ENCODE results near the gene ARHGAP33. TPM values are rescaled to one million over a fixed set of nuclear protein-coding genes. Genes with fewer than 3 reads are reported as not detected.

The ARHGAP33 gene
- polyA plus RNA-seq, 1 of the 3 experiments (the other 2 are of a cell fraction), result 7.8 TPM

GRCh38 chr19:35785339-35785627, 9.9 kb downstream of the ARHGAP33 start (continued):
- TF ChIP-seq, protein P1, sequence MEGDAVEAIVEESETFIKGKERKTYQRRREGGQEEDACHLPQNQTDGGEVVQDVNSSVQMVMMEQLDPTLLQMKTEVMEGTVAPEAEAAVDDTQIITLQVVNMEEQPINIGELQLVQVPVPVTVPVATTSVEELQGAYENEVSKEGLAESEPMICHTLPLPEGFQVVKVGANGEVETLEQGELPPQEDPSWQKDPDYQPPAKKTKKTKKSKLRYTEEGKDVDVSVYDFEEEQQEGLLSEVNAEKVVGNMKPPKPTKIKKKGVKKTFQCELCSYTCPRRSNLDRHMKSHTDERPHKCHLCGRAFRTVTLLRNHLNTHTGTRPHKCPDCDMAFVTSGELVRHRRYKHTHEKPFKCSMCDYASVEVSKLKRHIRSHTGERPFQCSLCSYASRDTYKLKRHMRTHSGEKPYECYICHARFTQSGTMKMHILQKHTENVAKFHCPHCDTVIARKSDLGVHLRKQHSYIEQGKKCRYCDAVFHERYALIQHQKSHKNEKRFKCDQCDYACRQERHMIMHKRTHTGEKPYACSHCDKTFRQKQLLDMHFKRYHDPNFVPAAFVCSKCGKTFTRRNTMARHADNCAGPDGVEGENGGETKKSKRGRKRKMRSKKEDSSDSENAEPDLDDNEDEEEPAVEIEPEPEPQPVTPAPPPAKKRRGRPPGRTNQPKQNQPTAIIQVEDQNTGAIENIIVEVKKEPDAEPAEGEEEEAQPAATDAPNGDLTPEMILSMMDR (IDR thresholded peaks at IDR 0.05), result no peak
- TF ChIP-seq, protein P2, sequence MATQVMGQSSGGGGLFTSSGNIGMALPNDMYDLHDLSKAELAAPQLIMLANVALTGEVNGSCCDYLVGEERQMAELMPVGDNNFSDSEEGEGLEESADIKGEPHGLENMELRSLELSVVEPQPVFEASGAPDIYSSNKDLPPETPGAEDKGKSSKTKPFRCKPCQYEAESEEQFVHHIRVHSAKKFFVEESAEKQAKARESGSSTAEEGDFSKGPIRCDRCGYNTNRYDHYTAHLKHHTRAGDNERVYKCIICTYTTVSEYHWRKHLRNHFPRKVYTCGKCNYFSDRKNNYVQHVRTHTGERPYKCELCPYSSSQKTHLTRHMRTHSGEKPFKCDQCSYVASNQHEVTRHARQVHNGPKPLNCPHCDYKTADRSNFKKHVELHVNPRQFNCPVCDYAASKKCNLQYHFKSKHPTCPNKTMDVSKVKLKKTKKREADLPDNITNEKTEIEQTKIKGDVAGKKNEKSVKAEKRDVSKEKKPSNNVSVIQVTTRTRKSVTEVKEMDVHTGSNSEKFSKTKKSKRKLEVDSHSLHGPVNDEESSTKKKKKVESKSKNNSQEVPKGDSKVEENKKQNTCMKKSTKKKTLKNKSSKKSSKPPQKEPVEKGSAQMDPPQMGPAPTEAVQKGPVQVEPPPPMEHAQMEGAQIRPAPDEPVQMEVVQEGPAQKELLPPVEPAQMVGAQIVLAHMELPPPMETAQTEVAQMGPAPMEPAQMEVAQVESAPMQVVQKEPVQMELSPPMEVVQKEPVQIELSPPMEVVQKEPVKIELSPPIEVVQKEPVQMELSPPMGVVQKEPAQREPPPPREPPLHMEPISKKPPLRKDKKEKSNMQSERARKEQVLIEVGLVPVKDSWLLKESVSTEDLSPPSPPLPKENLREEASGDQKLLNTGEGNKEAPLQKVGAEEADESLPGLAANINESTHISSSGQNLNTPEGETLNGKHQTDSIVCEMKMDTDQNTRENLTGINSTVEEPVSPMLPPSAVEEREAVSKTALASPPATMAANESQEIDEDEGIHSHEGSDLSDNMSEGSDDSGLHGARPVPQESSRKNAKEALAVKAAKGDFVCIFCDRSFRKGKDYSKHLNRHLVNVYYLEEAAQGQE (IDR thresholded peaks at IDR 0.05; ENCODE audit: low read depth, low read length), result no peak
- TF ChIP-seq GABPA (IDR thresholded peaks at IDR 0.05; ENCODE audit: low read depth) (no peak), MXI1 (IDR thresholded peaks at IDR 0.05; ENCODE audit: low read depth, low read length) (no peak), FOXM1 (IDR thresholded peaks at IDR 0.05; ENCODE audit: low read depth) (no peak)
- TF ChIP-seq, protein P3, sequence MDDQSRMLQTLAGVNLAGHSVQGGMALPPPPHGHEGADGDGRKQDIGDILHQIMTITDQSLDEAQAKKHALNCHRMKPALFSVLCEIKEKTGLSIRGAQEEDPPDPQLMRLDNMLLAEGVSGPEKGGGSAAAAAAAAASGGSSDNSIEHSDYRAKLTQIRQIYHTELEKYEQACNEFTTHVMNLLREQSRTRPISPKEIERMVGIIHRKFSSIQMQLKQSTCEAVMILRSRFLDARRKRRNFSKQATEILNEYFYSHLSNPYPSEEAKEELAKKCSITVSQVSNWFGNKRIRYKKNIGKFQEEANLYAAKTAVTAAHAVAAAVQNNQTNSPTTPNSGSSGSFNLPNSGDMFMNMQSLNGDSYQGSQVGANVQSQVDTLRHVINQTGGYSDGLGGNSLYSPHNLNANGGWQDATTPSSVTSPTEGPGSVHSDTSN (IDR thresholded peaks at IDR 0.05), result no peak

DNA sequence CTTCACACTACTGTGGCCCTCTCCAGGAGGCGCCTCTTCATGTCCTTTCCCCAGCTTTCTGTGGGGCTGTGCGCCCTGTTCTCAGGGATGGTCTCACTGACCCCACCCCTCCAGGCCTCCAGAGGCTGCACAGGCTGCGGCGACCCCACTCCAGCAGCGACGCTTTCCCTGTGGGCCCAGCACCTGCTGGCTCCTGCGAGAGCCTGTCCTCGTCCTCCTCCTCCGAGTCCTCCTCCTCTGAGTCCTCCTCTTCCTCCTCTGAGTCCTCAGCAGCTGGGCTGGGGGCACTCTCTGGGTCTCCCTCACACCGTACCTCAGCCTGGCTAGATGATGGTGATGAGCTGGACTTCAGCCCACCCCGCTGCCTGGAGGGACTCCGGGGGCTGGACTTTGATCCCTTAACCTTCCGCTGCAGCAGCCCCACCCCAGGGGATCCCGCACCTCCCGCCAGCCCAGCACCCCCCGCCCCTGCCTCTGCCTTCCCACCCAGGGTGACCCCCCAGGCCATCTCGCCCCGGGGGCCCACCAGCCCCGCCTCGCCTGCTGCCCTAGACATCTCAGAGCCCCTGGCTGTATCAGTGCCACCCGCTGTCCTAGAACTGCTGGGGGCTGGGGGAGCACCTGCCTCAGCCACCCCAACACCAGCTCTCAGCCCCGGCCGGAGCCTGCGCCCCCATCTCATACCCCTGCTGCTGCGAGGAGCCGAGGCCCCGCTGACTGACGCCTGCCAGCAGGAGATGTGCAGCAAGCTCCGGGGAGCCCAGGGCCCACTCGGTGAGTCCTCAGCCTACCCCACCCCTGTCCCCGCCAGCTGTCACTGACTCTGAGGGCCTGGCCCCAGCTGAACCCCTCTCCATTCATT, 11.2 kb downstream of the ARHGAP33 start:
- no peak for DNase-seq
- Histone ChIP-seq H3K27me3 (ENCODE audit: insufficient read depth) (no peaks in the 10 kb centered on the region), H4K20me1 (ENCODE audit: insufficient read depth) (no peaks in the 10 kb centered on the region), H3K9ac (no peak overlapping the region), H3K36me3 (replicated peaks in 1 of 2; ENCODE audit: control insufficient read depth in 1 of 2, insufficient read depth in 2 of 2, low read length in 1 of 2) (peaks cover 0 to 5% of the 10 kb centered on the region in 2 experiments), H3K9me3 (no peaks in the 10 kb centered on the region), H3K4me1 (ENCODE audit: control insufficient read depth in 1 of 2, insufficient read depth in 2 of 2, low read depth in 1 of 2, low read length in 1 of 2) (no peaks in the 10 kb centered on the region), H3K9me2 (no peaks in the 10 kb centered on the region), H2AFZ (ENCODE audit: low read depth) (no peak overlapping the region), H3K27ac (ENCODE audit: low read depth in 2 of 2, low read length in 1 of 2) (no peak overlapping the region), H3K79me2 (ENCODE audit: insufficient read depth) (no peaks in the 10 kb centered on the region), H3K4me2 (no peak overlapping the region), H3K4me3 (ENCODE audit: low read depth in 2 of 2, low read length in 1 of 2) (no peak overlapping the region), H3F3A (replicated peaks; ENCODE audit: insufficient read depth) (no peaks in the 10 kb centered on the region)
- TF ChIP-seq, protein P4, sequence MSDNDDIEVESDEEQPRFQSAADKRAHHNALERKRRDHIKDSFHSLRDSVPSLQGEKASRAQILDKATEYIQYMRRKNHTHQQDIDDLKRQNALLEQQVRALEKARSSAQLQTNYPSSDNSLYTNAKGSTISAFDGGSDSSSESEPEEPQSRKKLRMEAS (IDR thresholded peaks at IDR 0.05; ENCODE audit: low read depth), result no peak
- TF ChIP-seq FOXJ3 (CRISPR knock-in tag; IDR thresholded peaks at IDR 0.05) (no peak), MEF2A (IDR thresholded peaks at IDR 0.05; ENCODE audit: borderline replicate concordance, low read depth) (no peak), USF2 (IDR thresholded peaks at IDR 0.05; ENCODE audit: borderline replicate concordance, low read depth, low read length) (no peak), TEAD4 (IDR thresholded peaks at IDR 0.05; ENCODE audit: borderline replicate concordance, insufficient read depth) (no peak), SIN3A (IDR thresholded peaks at IDR 0.05; ENCODE audit: borderline replicate concordance, low read depth, low read length) (no peak), RAD21 (IDR thresholded peaks at IDR 0.05; ENCODE audit: low read length) (no peak), USF1 (IDR thresholded peaks at IDR 0.05; ENCODE audit: borderline replicate concordance, low read depth) (no peak), GABPA (IDR thresholded peaks at IDR 0.05; ENCODE audit: low read depth) (no peak)
- TF ChIP-seq, protein P1 (IDR thresholded peaks at IDR 0.05), result no peak
- TF ChIP-seq, protein P5, sequence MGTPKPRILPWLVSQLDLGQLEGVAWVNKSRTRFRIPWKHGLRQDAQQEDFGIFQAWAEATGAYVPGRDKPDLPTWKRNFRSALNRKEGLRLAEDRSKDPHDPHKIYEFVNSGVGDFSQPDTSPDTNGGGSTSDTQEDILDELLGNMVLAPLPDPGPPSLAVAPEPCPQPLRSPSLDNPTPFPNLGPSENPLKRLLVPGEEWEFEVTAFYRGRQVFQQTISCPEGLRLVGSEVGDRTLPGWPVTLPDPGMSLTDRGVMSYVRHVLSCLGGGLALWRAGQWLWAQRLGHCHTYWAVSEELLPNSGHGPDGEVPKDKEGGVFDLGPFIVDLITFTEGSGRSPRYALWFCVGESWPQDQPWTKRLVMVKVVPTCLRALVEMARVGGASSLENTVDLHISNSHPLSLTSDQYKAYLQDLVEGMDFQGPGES (IDR thresholded peaks at IDR 0.05; ENCODE audit: low read depth, low read length), result no peak
- ChIA-PET CTCF (interaction anchor here (1.9 kb wide), 1 partner anchor 33 kb away, joined by 6 read pairs; no protein-coding TSS in a partner anchor), POLR2A (no interaction called here)
- 91% methylated on average over 22 of the region's 31 CpGs for WGBS (ENCODE audit: low lambda C conversion rate)
